Renal cortical epithelial cell (primary cell): ENCODE measurements around the gene RAB39B. TPM values are rescaled to one million over a fixed set of nuclear protein-coding genes. Genes with fewer than 3 reads are reported as not detected.

Experiments
- DNase-seq: peaks from one replicate; pipeline ENCODE4 v3.0.0-alpha.2; 2011; ENCODE audit warnings: low read depth
- total RNA-seq: library from RNA; depleted of rRNA; stranded (reverse); fragments of >200 nt; gene quantifications from 2 replicates; pipeline ENCODE4 v1.2.3, GENCODE V29; 2014

RAB39B gene
- total RNA-seq, 1 donor from 2014 or later = 0.35 TPM

- DNase-seq = peak; percentile 1
These were observed 48.7 kb downstream of the RAB39B start for GRCh38 chrX:155215443-155216178.

GRCh38 chrX:155213731-155214130 lies 50.6 kb downstream of the RAB39B start:
- no peak for DNase-seq

GRCh38 chrX:155211208-155211607 lies 53.1 kb downstream of the RAB39B start:
- no peak for DNase-seq

Other genes with a start within 250 kb of the RAB39B start
- 4.7 and 5.2 TPM in 2 replicates for gene F8, start 241.8 kb downstream of the RAB39B start, total RNA-seq
- 39.9 and 59.4 TPM in 2 replicates for gene FUNDC2, start 237.6 kb downstream of the RAB39B start, total RNA-seq
- 9.4 and 10.2 TPM in 2 replicates for gene CMC4, start 193.4 kb downstream of the RAB39B start, total RNA-seq
- 4.2 and 5.2 TPM in 2 replicates for gene MTCP1, start 193.4 kb downstream of the RAB39B start, total RNA-seq
- gene BRCC3, start 193.0 kb downstream of the RAB39B start, total RNA-seq = 17.7 and 40.6 TPM in 2 replicates
- gene VBP1, start 48.0 kb downstream of the RAB39B start, total RNA-seq = 59.4 and 109 TPM in 2 replicates
- gene CLIC2, start 70.1 kb upstream of the RAB39B start, total RNA-seq = 0.35 and 0.52 TPM in 2 replicates
- gene F8A2, start 117.6 kb upstream of the RAB39B start, total RNA-seq = 1.4 TPM in 1 of 2 replicates, not detected in the other
- 0.52 and 5.6 TPM in 2 replicates for gene F8A3, start 194.1 kb upstream of the RAB39B start, total RNA-seq